ENCODE measurements around the gene C9orf85.

The C9orf85 gene

DNA sequence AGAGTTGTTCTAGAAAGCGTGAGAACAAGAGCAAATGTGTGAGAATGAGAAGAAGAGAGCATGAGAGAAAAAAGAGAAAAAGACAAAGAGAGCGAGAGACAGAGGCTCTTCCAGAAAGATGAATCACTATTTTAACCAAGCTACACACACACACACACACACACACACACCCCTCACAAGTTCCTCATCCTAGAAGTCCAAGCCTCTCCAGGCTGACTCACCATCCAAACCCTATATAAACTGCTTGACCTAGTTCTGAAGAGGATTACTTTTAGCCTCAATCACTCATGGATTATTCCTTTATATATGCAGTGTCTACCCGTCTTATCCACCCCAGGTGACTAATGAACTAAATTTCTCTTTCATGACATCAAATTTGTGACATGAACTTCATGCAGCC lies 111.4 kb downstream of the C9orf85 start:
- DNase-seq, result no peak

All from NCI-H2081 (cell line).